Keratinocyte (primary cell): Measurements from ENCODE around the gene FBXO17. TPM values are rescaled to one million over a fixed set of nuclear protein-coding genes. Genes with fewer than 3 reads are reported as not detected.

Experiments
- DNase-seq: peaks from one replicate; pipeline ENCODE4 v3.0.0-alpha.2; 2011; ENCODE audit warnings: low read depth, missing footprints, low spot score
- FAIRE-seq: peaks from 2 replicates; lab custom pipeline; 2011; peaks lifted over from hg19 to GRCh38; lab: Jason Lieb, UNC
- H2AFZ ChIP-seq: 2 replicates; pipeline ENCODE4 v1.6.0; 2012; ENCODE audit warnings: low read length, control low read depth, inconsistent platforms; ENCODE audit not compliant: control insufficient read depth
- H3K27ac ChIP-seq: 2 replicates; pipeline ENCODE4 v1.5.1; 2011; ENCODE audit warnings: low read length; ENCODE audit not compliant: control insufficient read depth, insufficient read depth
- H3K27me3 ChIP-seq: 3 replicates; pipeline ENCODE4 v1.6.0; 2011; ENCODE audit warnings: low read length; ENCODE audit not compliant: control insufficient read depth, insufficient read depth; ENCODE audit errors: extremely low read depth
- H3K36me3 ChIP-seq, 2 experiments: 2 replicates in 1 of 2; 3 replicates in 1 of 2; pipeline ENCODE4 v1.5.1; 2011; ENCODE audit warnings: low read length in 2 of 2, mild to moderate bottlenecking in 1 of 2; ENCODE audit not compliant: control insufficient read depth in 2 of 2, insufficient read depth in 2 of 2; ENCODE audit errors: extremely low read depth in 1 of 2
- H3K4me1 ChIP-seq: 3 replicates; pipeline ENCODE4 v1.5.1; 2011; ENCODE audit warnings: low read length; ENCODE audit not compliant: control insufficient read depth, insufficient read depth; ENCODE audit errors: extremely low read depth
- H3K4me2 ChIP-seq: 3 replicates; pipeline ENCODE4 v1.6.0; 2011; ENCODE audit warnings: low read depth, low read length; ENCODE audit not compliant: control insufficient read depth, insufficient read depth; ENCODE audit errors: extremely low read depth
- H3K4me3 ChIP-seq, 3 experiments: fragments of 200-600 bp in 1 of 3; sonication (generic) in 1 of 3; 2 replicates in 2 of 3; 3 replicates in 1 of 3; pipeline ENCODE4 v1.5.1; 2011 to 2016; ENCODE audit warnings: low read length in 3 of 3, mild to moderate bottlenecking in 3 of 3, control low read depth in 2 of 3, inconsistent platforms in 1 of 3, low read depth in 1 of 3, mixed read lengths in 1 of 3, mixed run types in 1 of 3, moderate library complexity in 1 of 3; ENCODE audit not compliant: control insufficient read depth in 2 of 3, insufficient read depth in 2 of 3; ENCODE audit errors: extremely low read depth in 1 of 3
- H3K79me2 ChIP-seq: 2 replicates; pipeline ENCODE4 v1.6.0; 2012; ENCODE audit warnings: low read length; ENCODE audit not compliant: control insufficient read depth, insufficient read depth
- H3K9ac ChIP-seq: 3 replicates; pipeline ENCODE4 v1.6.0; 2011; ENCODE audit warnings: low read length; ENCODE audit not compliant: control insufficient read depth, insufficient read depth; ENCODE audit errors: extremely low read depth
- H3K9me1 ChIP-seq: 3 replicates; pipeline ENCODE4 v1.6.0; 2011; ENCODE audit warnings: low read length; ENCODE audit not compliant: control insufficient read depth, insufficient read depth; ENCODE audit errors: extremely low read depth
- H3K9me3 ChIP-seq: 2 replicates; pipeline ENCODE4 v1.5.1; 2012; ENCODE audit warnings: low read depth, low read length; ENCODE audit not compliant: control insufficient read depth
- H4K20me1 ChIP-seq: 3 replicates; pipeline ENCODE4 v1.6.0; 2011; ENCODE audit warnings: low read length; ENCODE audit not compliant: control insufficient read depth, insufficient read depth; ENCODE audit errors: extremely low read depth
- EZH2 ChIP-seq: IDR thresholded peaks from one replicate; pipeline ENCODE4 v1.6.1; 2012; ENCODE audit warnings: inconsistent platforms, mild to moderate bottlenecking, low read length, moderate library complexity
- dilution Hi-C: fragments of 300-500 bp; cut with MboI; formaldehyde crosslinking; loops from one replicate; pipeline ENCODE4 v1.7.0; 2020; ENCODE audit warnings: low sequenced_read_pairs; ENCODE audit not compliant: extremely low pct_ligation_motif_present
- polyA plus RNA-seq, 5 experiments: library from polyadenylated mRNA; depleted of rRNA in 3 of 5; stranded (reverse) in 3 of 5; stranded (forward) in 1 of 5; unstranded in 1 of 5; fragments of >200 nt; gene quantifications; 1 replicate in 1 of 5; 2 replicates in 3 of 5; 3 replicates in 1 of 5; pipeline versions ENCODE4 v1.2.1 to v1.2.3, GENCODE V29; 2011 to 2012; ENCODE audit warnings: missing spikeins in 2 of 5, low read depth in 1 of 5, low replicate concordance in 1 of 5
- TF ChIP-seq, protein P1 (sequence below), 3 experiments: IDR thresholded peaks in 1 of 3; conservative IDR thresholded peaks in 1 of 3; optimal IDR thresholded peaks in 1 of 3; 2 replicates in 2 of 3; 3 replicates in 1 of 3; pipeline versions ENCODE3 to v1.5.1; 2011; ENCODE audit warnings: low read length in 3 of 3, mild to moderate bottlenecking in 3 of 3, moderate library complexity in 2 of 3, control low read depth in 1 of 3, inconsistent platforms in 1 of 3; ENCODE audit not compliant: insufficient read depth in 2 of 3; ENCODE audit errors: extremely low read depth in 1 of 3

FBXO17 gene
- polyA plus RNA-seq, 1 donor (not counting 4 experiments of a cell fraction or from before 2014, with no cell fraction given), result 5.4 TPM

DNA sequence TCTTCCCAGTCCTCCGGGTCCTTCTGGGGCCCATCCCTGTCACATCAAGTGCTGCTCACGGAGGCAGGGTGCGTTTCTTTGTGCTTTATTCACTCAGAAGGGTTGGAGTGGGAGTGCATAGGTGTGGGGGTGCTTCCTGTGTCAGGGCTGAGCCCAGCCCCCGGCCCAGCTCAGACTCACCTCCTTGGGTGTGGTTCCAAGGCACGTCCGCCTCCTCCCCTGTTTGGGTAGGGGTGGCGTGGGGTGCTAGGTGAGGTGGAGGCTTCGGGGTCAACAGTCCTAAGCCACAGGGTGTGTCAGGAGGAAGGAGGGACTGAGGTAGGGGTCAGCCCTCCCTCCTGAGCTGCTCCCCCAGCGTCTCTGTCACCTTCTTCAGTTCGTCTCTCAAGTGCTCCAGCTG lies 66.6 kb downstream of the FBXO17 start:
- FAIRE-seq (no peak), DNase-seq (no peak)
- no peaks in the 10 kb centered on the region for H3K9me1 ChIP-seq
- H3K36me3 ChIP-seq, result peaks cover 4 to 7% of the 10 kb centered on the region in 2 experiments
- H3K4me1 ChIP-seq, result no peaks in the 10 kb centered on the region
- no peaks in the 10 kb centered on the region for H3K27me3 ChIP-seq
- H3K27ac ChIP-seq, result no peak overlapping the region
- no peaks in the 10 kb centered on the region for H3K9me3 ChIP-seq
- no peak for TF ChIP-seq EZH2
- TF ChIP-seq, protein P1, sequence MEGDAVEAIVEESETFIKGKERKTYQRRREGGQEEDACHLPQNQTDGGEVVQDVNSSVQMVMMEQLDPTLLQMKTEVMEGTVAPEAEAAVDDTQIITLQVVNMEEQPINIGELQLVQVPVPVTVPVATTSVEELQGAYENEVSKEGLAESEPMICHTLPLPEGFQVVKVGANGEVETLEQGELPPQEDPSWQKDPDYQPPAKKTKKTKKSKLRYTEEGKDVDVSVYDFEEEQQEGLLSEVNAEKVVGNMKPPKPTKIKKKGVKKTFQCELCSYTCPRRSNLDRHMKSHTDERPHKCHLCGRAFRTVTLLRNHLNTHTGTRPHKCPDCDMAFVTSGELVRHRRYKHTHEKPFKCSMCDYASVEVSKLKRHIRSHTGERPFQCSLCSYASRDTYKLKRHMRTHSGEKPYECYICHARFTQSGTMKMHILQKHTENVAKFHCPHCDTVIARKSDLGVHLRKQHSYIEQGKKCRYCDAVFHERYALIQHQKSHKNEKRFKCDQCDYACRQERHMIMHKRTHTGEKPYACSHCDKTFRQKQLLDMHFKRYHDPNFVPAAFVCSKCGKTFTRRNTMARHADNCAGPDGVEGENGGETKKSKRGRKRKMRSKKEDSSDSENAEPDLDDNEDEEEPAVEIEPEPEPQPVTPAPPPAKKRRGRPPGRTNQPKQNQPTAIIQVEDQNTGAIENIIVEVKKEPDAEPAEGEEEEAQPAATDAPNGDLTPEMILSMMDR (optimal IDR thresholded peaks at IDR 0.05 in 1 of 3, IDR thresholded peaks at IDR 0.05 in 1 of 3, conservative IDR thresholded peaks at IDR 0.05 in 1 of 3; ENCODE audit: extremely low read depth in 1 of 3, insufficient read depth in 2 of 3, low read length in 3 of 3), result no peak
- no peak overlapping the region for H3K4me2 ChIP-seq
- dilution Hi-C loops, result no loop called here
- H2AFZ ChIP-seq, result no peak overlapping the region
- H4K20me1 ChIP-seq, result no peaks in the 10 kb centered on the region
- H3K4me3 ChIP-seq, result no peak overlapping the region
- H3K79me2 ChIP-seq, result no peaks in the 10 kb centered on the region
- no peak overlapping the region for H3K9ac ChIP-seq

DNA sequence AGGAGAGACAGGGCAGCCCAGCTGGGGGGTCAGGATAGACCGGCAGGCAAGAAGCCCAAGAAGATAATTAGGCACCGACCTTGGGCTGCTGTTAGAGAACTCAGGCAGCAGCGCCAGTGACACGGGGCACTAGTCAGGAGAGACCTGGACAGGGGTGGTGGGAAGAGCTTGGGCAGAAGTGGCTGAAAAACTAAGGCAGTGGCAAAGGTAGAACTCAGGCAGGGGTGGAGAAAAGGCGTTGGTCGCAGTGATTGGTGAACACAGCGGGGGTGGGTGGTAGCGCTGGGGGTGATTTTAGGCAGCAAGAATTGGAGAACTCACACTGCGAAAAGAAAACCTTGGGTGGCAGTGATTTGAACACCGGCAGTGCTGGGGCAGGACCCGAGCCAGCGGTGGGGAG lies 67.9 kb downstream of the FBXO17 start:
- peaks cover under 1% of the 10 kb centered on the region for H3K79me2 ChIP-seq
- dilution Hi-C loops, result no loop called here
- TF ChIP-seq, protein P1 (optimal IDR thresholded peaks at IDR 0.05 in 1 of 3, IDR thresholded peaks at IDR 0.05 in 1 of 3, conservative IDR thresholded peaks at IDR 0.05 in 1 of 3; ENCODE audit: extremely low read depth in 1 of 3, insufficient read depth in 2 of 3, low read length in 3 of 3), result no peak
- no peak for TF ChIP-seq EZH2

More for the DNA sequence above, 67.9 kb downstream of the FBXO17 start:
- Histone ChIP-seq H2AFZ (no peak overlapping the region), H3K9me1 (no peaks in the 10 kb centered on the region), H3K27me3 (no peaks in the 10 kb centered on the region), H4K20me1 (no peaks in the 10 kb centered on the region), H3K4me2 (no peak overlapping the region), H3K27ac (no peak overlapping the region), H3K36me3 (peaks cover 4 to 7% of the 10 kb centered on the region in 2 experiments), H3K9ac (no peak overlapping the region), H3K4me1 (no peaks in the 10 kb centered on the region), H3K4me3 (no peak overlapping the region), H3K9me3 (no peaks in the 10 kb centered on the region)
- no peak for DNase-seq
- no peak for FAIRE-seq
